Breast epithelium (tissue), 3 donors: ENCODE measurements around the gene CGNL1.

Source experiments
- CTCF ChIP-seq, 3 donors: fragments of 450-650 bp; IDR thresholded peaks; one replicate each; pipeline ENCODE4 v1.5.1; 2016 to 2017; ENCODE audit warnings: antibody characterized with exemption in 3 of 3, mild to moderate bottlenecking in 3 of 3, moderate library complexity in 3 of 3
- POLR2A ChIP-seq: fragments of 450-650 bp; IDR thresholded peaks from one replicate; pipeline ENCODE4 v1.6.1; 2016; ENCODE audit warnings: antibody characterized with exemption, mild to moderate bottlenecking, moderate library complexity
- POLR2AphosphoS5 ChIP-seq, 3 donors: sonication (generic); formaldehyde crosslinking; IDR thresholded peaks; one replicate each; pipeline ENCODE4 v1.6.1; 2017; ENCODE audit warnings: antibody characterized with exemption in 3 of 3

- TF ChIP-seq CTCF (IDR thresholded peaks at IDR 0.05): no peak
- no peak for TF ChIP-seq POLR2A
- TF ChIP-seq POLR2AphosphoS5 (IDR thresholded peaks at IDR 0.05): no peak
Measured at GRCh38 chr15:57582090-57582489, 205.8 kb downstream of the CGNL1 start.
